ENCODE results near the gene GLCE.

GRCh38 chr15:69280783-69281182 is 120.3 kb downstream of the GLCE start:
- no peak for TF ChIP-seq FOXM1 (IDR thresholded peaks at IDR 0.05; ENCODE audit: low read depth, low read length)
- TF ChIP-seq EZH2 (IDR thresholded peaks at IDR 0.05; ENCODE audit: borderline replicate concordance, control insufficient read depth, low read depth, low read length): no peak

Data from GM12878 (cell line).